Heart right ventricle (tissue), 16 donors: Measurements from ENCODE around the gene KIAA0513. TPM values are rescaled to one million over a fixed set of nuclear protein-coding genes. Genes with fewer than 3 reads are reported as not detected.

ENCODE experiments used
- ATAC-seq, 8 donors: fragments of 200-7000 bp; cut with Tn5 transposase; one replicate each; pipeline ENCODE4 v1.9.1; 2020; ENCODE audit warnings: mild to moderate bottlenecking in 8 of 8, moderate library complexity in 8 of 8, moderate number of reproducible peaks in 1 of 8
- DNase-seq, 2 donors: peaks; one replicate each; pipeline ENCODE4 v3.0.0-alpha.2; 2020
- H3K27ac ChIP-seq, 10 donors: fragments of 200-600 bp; sonication (generic) in 2 of 10; one replicate each; pipeline versions ENCODE4 v1.5.0 to v1.8.0; 2020 to 2022; ENCODE audit warnings: mild to moderate bottlenecking in 3 of 10
- H3K27me3 ChIP-seq, 7 donors: fragments of 200-600 bp; one replicate each; pipeline ENCODE4 v1.8.0; 2021 to 2022; ENCODE audit warnings: mild to moderate bottlenecking in 2 of 7
- H3K36me3 ChIP-seq, 9 donors: fragments of 200-600 bp; sonication (generic) in 1 of 9; one replicate each; pipeline versions ENCODE4 v1.5.0 to v1.8.0; 2020 to 2022; ENCODE audit warnings: mild to moderate bottlenecking in 2 of 9
- H3K4me1 ChIP-seq, 9 donors: fragments of 200-600 bp; sonication (generic) in 1 of 9; one replicate each; pipeline versions ENCODE4 v1.5.0 to v1.8.0; 2020 to 2022; ENCODE audit warnings: mild to moderate bottlenecking in 4 of 9
- H3K4me3 ChIP-seq, 10 donors: fragments of 200-600 bp; sonication (generic) in 2 of 10; one replicate each; pipeline versions ENCODE4 v1.5.0 to v1.8.0; 2020 to 2022; ENCODE audit warnings: mild to moderate bottlenecking in 7 of 10, moderate library complexity in 2 of 10
- H3K9me3 ChIP-seq, 11 donors: fragments of 200-600 bp in 10 of 11; sonication (generic) in 2 of 11; one replicate each; pipeline versions ENCODE4 v1.5.0 to v1.8.0; 2013 to 2022; ENCODE audit warnings: mild to moderate bottlenecking in 2 of 11, control low read depth in 1 of 11, moderate library complexity in 1 of 11
- CTCF ChIP-seq, 9 donors: fragments of 200-600 bp; sonication (generic) in 2 of 9; IDR thresholded peaks; one replicate each; pipeline versions ENCODE4 v1.5.0 to v1.8.0; 2021 to 2022; ENCODE audit warnings: antibody characterized with exemption in 9 of 9, mild to moderate bottlenecking in 5 of 9, moderate library complexity in 1 of 9
- WGBS, 2 donors: extraction: QIAGEN DNeasy Blood & Tissue Kit; methylation state at CpG; one replicate each; pipeline ENCODE4 v1.1.7; 2013; ENCODE audit warnings: inconsistent platforms in 1 of 2; 5-methylcytosine and 5-hydroxymethylcytosine counted together
- intact Hi-C, 10 donors: fragments of 100-400 bp; cut with DNase I; formaldehyde crosslinking; loops; one replicate each; pipeline versions ENCODE4 v1.11.1 to v1.14.2; 2022
- polyA plus RNA-seq, 2 donors: library from polyadenylated mRNA; stranded (reverse); fragments of 200-250 nt; gene quantifications; one replicate each; pipeline ENCODE4 v1.2.3, GENCODE V29; 2013
- total RNA-seq, 10 donors: library from RNA; stranded (reverse); fragmentation: NEBNext Ultra II Directional in 3 of 10; extraction: Animal tissue kit (Norgen Biotek cat#: 25700) in 3 of 10; gene quantifications; one replicate each; pipeline versions ENCODE4 v1.2.1 to v1.2.4, GENCODE V29; 2021 to 2023
- donor health status: Arrhythmogenic right ventricular cardiomyopathy.
- donor health status: ischemic (EF 13 %, LVEDD 7.1; RV severe dilation, severe dysfunction).
- donor health status: healthy with polysubstance abuse.
- donor health status: DM: no; HTN: yes; CAD: no.
- donor health status: DM: no; HTN: no; CAD: no.
- donor health status: ischemic (EF 25% LVEDD 6.9; RV normal size, moderate dysfunction).
- donor health status: ischemic (EF 25% LVEDD 5.7; RV mildly dilated, moderate dysfunction).
- donor health status: healthy.
- donor health status: DM: yes; HTN: yes; CAD: no.
- donor health status: Ischemic cardiomyopathy.
- donor health status: ischemic (EF 35%, LVEDD 5.7; RV mildly dilated, moderate dysfunction).
- donor health status: nonischemic (EF 11% LVEDD 7.7; RV severe dilation, severe dysfunction).
- donor health status: DM: yes; HTN: yes; CAD: no.
- donor health status: PGD.
- donor health status: ischemic (EF 29% LVEDD 5.4; RV normal size, mild dysfunction).
- donor health status: nonischemic (EF 23%, LVEDD 6.1; RV moderate dilation, normal function).

KIAA0513 gene
- total and polyA plus RNA-seq, 12 donors = 2.4 to 10.9 (median 8.3) TPM

GRCh38 chr16:85113168-85113733 is 85.7 kb downstream of the KIAA0513 start:
- Histone ChIP-seq H3K27me3 (peaks cover 0 to 3% (median 0%) of the 10 kb centered on the region in 7 donors), H3K4me1 (peaks cover 0 to 10% (median 5%) of the 10 kb centered on the region in 9 donors), H3K36me3 (no peaks in the 10 kb centered on the region), H3K9me3 (peaks cover 0 to 5% (median 0%) of the 10 kb centered on the region in 11 donors), H3K4me3 (no peak overlapping the region), H3K27ac (no peak overlapping the region)
- WGBS, 2 donors = 85 to 89% methylated on average over 14 of the region's 14 CpGs
- DNase-seq = no peak
- intact Hi-C loops = loop anchor here in 6 of 10 donors (10.0 kb wide), 4 partner anchors 112 to 602 kb away; no protein-coding TSS in a partner anchor
- no peak for TF ChIP-seq CTCF (IDR thresholded peaks at IDR 0.05)
- ATAC-seq = peak in 1 of 8 donors; percentile 26

DNA sequence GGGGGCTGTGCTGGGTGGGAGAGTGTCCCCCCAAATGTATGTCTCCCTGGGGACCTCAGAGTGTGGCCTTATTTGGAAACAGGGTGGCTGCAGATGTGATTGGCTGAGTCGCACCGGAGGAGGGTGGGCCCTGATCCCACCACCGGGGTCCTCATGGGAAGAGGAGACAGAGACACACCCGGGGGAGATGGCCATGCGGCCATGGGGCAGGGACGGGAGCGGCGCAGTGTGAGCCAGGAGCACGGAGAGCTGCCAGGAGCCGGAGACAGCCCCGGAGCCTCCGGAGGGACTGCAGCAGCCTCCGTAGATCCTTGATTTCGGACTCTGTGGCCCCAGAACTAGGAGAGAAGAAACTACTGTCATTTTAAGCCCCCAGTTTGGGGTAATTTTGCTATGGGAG is 86.3 kb downstream of the KIAA0513 start:
- no peak overlapping the region for H3K27ac ChIP-seq
- H3K4me1 ChIP-seq = peaks cover 0 to 10% (median 5%) of the 10 kb centered on the region in 9 donors
- no peak for DNase-seq
- no peaks in the 10 kb centered on the region for H3K36me3 ChIP-seq
- peak in 1 of 8 donors; percentile 6 for ATAC-seq
- intact Hi-C loops = loop anchor here in 6 of 10 donors (10.0 kb wide), 4 partner anchors 111 to 601 kb away; no protein-coding TSS in a partner anchor
- H3K27me3 ChIP-seq = peaks cover 0 to 3% (median 0%) of the 10 kb centered on the region in 7 donors
- no peak overlapping the region for H3K4me3 ChIP-seq
- WGBS, 2 donors = 61 to 65% methylated on average over 14 of the region's 14 CpGs
- peaks cover 0 to 5% (median 0%) of the 10 kb centered on the region in 11 donors for H3K9me3 ChIP-seq
- TF ChIP-seq CTCF (IDR thresholded peaks at IDR 0.05) = no peak

DNA sequence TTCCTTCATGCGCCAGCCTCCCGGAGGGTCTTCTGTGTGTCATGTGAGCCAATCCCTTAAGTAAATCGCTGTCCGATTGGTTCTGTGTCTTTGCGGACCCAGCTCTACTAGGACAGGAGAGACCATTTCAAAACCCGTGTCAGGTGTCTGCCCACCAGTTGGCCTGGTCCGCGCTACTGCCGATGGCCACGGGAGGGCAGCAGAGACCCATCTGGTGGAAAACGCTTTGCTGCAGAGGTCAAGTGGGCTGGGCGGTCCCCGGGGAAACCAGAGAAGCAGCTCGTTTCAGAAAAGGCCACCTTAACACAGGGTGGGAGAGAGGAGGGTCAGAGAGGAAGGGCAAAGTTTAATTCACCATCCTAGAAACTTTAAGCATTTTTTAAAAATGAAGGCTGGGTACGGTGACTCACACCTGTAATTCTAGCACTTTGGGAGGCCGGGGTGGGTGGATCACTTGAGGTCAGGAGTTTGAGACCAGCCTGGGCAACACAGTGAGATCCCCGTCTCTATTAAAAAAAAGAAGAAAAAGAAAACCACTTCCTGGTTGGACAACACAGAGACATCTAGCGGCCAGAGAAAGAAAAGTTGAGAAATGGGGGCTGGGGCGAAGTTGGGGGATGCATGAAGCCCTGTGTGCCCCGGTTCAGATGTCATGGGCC is 87.4 kb downstream of the KIAA0513 start:
- Histone ChIP-seq H3K9me3 (peaks cover 0 to 5% (median 0%) of the 10 kb centered on the region in 11 donors), H3K4me1 (peaks cover 0 to 10% (median 5%) of the 10 kb centered on the region in 9 donors), H3K4me3 (peak overlapping the region in 4 of 10 donors; percentile 2 to 34 (median 22)), H3K36me3 (no peaks in the 10 kb centered on the region), H3K27ac (peak overlapping the region in 4 of 10 donors; percentile 26 to 58 (median 43)), H3K27me3 (peaks cover 0 to 3% (median 0%) of the 10 kb centered on the region in 7 donors)
- intact Hi-C loops = loop anchor here (5.0 to 10.0 kb wide), 10 partner anchors 52 to 600 kb away; no protein-coding TSS in a partner anchor
- DNase-seq (peak; percentile 89 to 91), ATAC-seq (peak; percentile 79 to 95 (median 90))
- WGBS, 2 donors = 12 to 15% methylated on average over 20 of the region's 20 CpGs
- peak; percentile 90 to 98 (median 95) for TF ChIP-seq CTCF (IDR thresholded peaks at IDR 0.05)

GRCh38 chr16:85117418-85117817 is 89.8 kb downstream of the KIAA0513 start:
- Histone ChIP-seq H3K27ac (no peak overlapping the region), H3K4me3 (no peak overlapping the region), H3K36me3 (no peaks in the 10 kb centered on the region), H3K27me3 (peaks cover 0 to 3% (median 0%) of the 10 kb centered on the region in 7 donors), H3K4me1 (peaks cover 0 to 10% (median 5%) of the 10 kb centered on the region in 9 donors), H3K9me3 (peaks cover 0 to 5% (median 0%) of the 10 kb centered on the region in 11 donors)
- TF ChIP-seq CTCF (IDR thresholded peaks at IDR 0.05) = no peak
- intact Hi-C loops = loop anchor here (5.0 to 10.0 kb wide), 10 partner anchors 50 to 597 kb away; no protein-coding TSS in a partner anchor
- ATAC-seq (no peak), DNase-seq (no peak)
- WGBS, 2 donors = 90 to 92% methylated on average over 12 of the region's 12 CpGs
